SK-N-SH treated with all-trans-retinoic acid at 6 μM for 48 hours (cell line): ENCODE measurements around the gene C20orf204.

ENCODE experiments used
- ATAC-seq: fragments of 200-7000 bp; cut with Tn5 transposase; 3 replicates; pipeline ENCODE4 v1.9.1; 2020; ENCODE audit warnings: mild to moderate bottlenecking, moderate library complexity
- ARNTL ChIP-seq: fragments of 450-650 bp; formaldehyde crosslinking; IDR thresholded peaks from 2 replicates; pipeline ENCODE4 v1.5.0; 2020; ENCODE audit warnings: low read depth, mild to moderate bottlenecking, moderate library complexity, borderline replicate concordance
- ESRRG ChIP-seq: fragments of 250-450 bp; sonication (Bioruptor Pico); IDR thresholded peaks from 2 replicates; pipeline ENCODE4 v1.6.1; 2021; ENCODE audit warnings: mild to moderate bottlenecking
- GLIS3 ChIP-seq: fragments of 250-450 bp; sonication (Bioruptor Pico); IDR thresholded peaks from 2 replicates; pipeline ENCODE4 v1.5.0; 2020; ENCODE audit warnings: mild to moderate bottlenecking, moderate library complexity
- OSR1 ChIP-seq: fragments of 250-450 bp; sonication (Bioruptor Pico); IDR thresholded peaks from 2 replicates; pipeline ENCODE4 v1.8.0; 2022; ENCODE audit warnings: moderate library complexity, mild to moderate bottlenecking, inconsistent platforms
- PPARA ChIP-seq: fragments of 250-450 bp; sonication (Bioruptor Pico); IDR thresholded peaks from 2 replicates; pipeline ENCODE4 v1.5.0; 2020; ENCODE audit warnings: mild to moderate bottlenecking, borderline replicate concordance
- RARB ChIP-seq: fragments of 250-450 bp; sonication (Bioruptor Pico); IDR thresholded peaks from 2 replicates; pipeline ENCODE4 v1.8.0; 2021; ENCODE audit warnings: mild to moderate bottlenecking, moderate library complexity
- SNAI2 ChIP-seq: fragments of 250-450 bp; sonication (Bioruptor Pico); IDR thresholded peaks from 2 replicates; pipeline ENCODE4 v1.5.0; 2020; ENCODE audit warnings: mild to moderate bottlenecking, moderate library complexity
- TCF4 ChIP-seq: fragments of 250-450 bp; sonication (Bioruptor Pico); IDR thresholded peaks from 2 replicates; pipeline ENCODE4 v1.8.0; 2021; ENCODE audit warnings: mild to moderate bottlenecking, moderate library complexity, borderline replicate concordance
- TOX ChIP-seq: fragments of 250-450 bp; sonication (Bioruptor Pico); IDR thresholded peaks from 2 replicates; pipeline ENCODE4 v1.8.0; 2021; ENCODE audit warnings: mild to moderate bottlenecking, moderate library complexity, borderline replicate concordance
- ZC3H10 ChIP-seq: fragments of 250-450 bp; sonication (Bioruptor Pico); IDR thresholded peaks from 2 replicates; pipeline ENCODE4 v1.5.1; 2021; ENCODE audit warnings: mild to moderate bottlenecking, moderate library complexity
- ZFP30 ChIP-seq: fragments of 450-650 bp; formaldehyde crosslinking; IDR thresholded peaks from 2 replicates; pipeline ENCODE4 v1.5.0; 2022; ENCODE audit warnings: mild to moderate bottlenecking, moderate library complexity
- ZNF565 ChIP-seq: fragments of 450-650 bp; formaldehyde crosslinking; conservative IDR thresholded peaks from 2 replicates; pipeline ENCODE4 v1.5.0; 2020; ENCODE audit warnings: low read depth, mild to moderate bottlenecking, moderate library complexity
- ZNF70 ChIP-seq: fragments of 450-650 bp; formaldehyde crosslinking; IDR thresholded peaks from 2 replicates; pipeline ENCODE4 v1.5.0; 2020; ENCODE audit warnings: mild to moderate bottlenecking, moderate library complexity
- TF ChIP-seq, protein P1 (sequence below): fragments of 250-450 bp; sonication (Bioruptor Pico); IDR thresholded peaks from 2 replicates; pipeline ENCODE4 v1.8.0; 2020; ENCODE audit warnings: mild to moderate bottlenecking, moderate library complexity, borderline replicate concordance
- TF ChIP-seq, protein P2 (sequence below): fragments of 250-450 bp; sonication (Bioruptor Pico); IDR thresholded peaks from 2 replicates; pipeline ENCODE4 v1.5.1; 2020; ENCODE audit warnings: low read depth, mild to moderate bottlenecking, moderate library complexity
- TF ChIP-seq, protein P3 (sequence below): fragments of 250-450 bp; sonication (Bioruptor Pico); IDR thresholded peaks from 2 replicates; pipeline ENCODE4 v1.8.0; 2021; ENCODE audit warnings: low read depth, mild to moderate bottlenecking, moderate library complexity, borderline replicate concordance
- TF ChIP-seq, protein P4 (sequence below): fragments of 250-450 bp; sonication (Bioruptor Pico); IDR thresholded peaks from 2 replicates; pipeline ENCODE4 v1.5.0; 2020; ENCODE audit warnings: mild to moderate bottlenecking, moderate library complexity

Gene C20orf204

DNA sequence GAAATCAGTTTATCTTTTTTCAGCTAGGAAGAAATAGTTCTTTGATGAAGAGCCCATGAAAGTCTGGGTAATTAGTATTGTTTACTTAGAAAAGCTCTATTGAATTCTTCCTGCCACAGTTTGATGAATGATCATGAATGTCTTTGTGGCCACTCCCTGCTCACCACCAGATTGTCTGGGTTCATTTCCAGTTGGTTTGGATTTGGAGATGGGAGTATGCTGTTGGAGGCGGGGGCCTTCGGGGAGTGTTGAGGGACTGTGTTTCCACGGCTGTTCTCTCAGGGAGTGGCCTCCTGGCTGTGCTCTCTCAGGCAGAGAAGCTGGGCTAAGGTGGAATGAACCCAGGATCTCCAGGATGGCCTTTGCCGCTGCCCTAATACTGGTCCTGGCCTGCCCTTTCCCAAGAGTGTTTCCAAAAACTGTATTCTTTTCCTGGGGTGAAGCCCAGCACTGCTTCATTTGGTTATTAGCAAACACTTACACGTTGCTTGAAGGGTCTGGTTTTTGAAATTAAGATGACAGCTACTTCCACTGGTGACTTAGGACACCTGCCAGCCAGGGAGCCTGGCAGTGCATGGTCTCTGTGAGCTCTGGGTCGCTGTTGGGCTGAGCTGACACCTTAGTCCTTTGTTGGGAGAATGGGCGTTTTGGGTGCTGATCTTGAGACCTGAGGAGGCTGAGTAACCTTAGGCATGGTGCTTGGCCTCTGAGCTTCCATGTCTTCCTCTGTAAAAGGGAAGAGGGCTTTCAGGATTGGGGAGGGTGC lies 31.8 kb upstream of the C20orf204 start:
- ATAC-seq = no peak
- TF ChIP-seq RARB (CRISPR knock-in tag) (no peak), TCF4 (CRISPR knock-in tag) (no peak), ZNF565 (CRISPR knock-in tag) (no peak), GLIS3 (CRISPR knock-in tag) (no peak), ZFP30 (CRISPR knock-in tag) (no peak), ZNF70 (CRISPR knock-in tag) (no peak), ESRRG (CRISPR knock-in tag) (no peak), SNAI2 (CRISPR knock-in tag) (no peak), PPARA (CRISPR knock-in tag) (no peak), TOX (CRISPR knock-in tag) (no peak), OSR1 (CRISPR knock-in tag) (no peak)
- TF ChIP-seq, protein P1, sequence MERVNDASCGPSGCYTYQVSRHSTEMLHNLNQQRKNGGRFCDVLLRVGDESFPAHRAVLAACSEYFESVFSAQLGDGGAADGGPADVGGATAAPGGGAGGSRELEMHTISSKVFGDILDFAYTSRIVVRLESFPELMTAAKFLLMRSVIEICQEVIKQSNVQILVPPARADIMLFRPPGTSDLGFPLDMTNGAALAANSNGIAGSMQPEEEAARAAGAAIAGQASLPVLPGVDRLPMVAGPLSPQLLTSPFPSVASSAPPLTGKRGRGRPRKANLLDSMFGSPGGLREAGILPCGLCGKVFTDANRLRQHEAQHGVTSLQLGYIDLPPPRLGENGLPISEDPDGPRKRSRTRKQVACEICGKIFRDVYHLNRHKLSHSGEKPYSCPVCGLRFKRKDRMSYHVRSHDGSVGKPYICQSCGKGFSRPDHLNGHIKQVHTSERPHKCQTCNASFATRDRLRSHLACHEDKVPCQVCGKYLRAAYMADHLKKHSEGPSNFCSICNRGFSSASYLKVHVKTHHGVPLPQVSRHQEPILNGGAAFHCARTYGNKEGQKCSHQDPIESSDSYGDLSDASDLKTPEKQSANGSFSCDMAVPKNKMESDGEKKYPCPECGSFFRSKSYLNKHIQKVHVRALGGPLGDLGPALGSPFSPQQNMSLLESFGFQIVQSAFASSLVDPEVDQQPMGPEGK (CRISPR knock-in tag) = no peak
- TF ChIP-seq, protein P2, sequence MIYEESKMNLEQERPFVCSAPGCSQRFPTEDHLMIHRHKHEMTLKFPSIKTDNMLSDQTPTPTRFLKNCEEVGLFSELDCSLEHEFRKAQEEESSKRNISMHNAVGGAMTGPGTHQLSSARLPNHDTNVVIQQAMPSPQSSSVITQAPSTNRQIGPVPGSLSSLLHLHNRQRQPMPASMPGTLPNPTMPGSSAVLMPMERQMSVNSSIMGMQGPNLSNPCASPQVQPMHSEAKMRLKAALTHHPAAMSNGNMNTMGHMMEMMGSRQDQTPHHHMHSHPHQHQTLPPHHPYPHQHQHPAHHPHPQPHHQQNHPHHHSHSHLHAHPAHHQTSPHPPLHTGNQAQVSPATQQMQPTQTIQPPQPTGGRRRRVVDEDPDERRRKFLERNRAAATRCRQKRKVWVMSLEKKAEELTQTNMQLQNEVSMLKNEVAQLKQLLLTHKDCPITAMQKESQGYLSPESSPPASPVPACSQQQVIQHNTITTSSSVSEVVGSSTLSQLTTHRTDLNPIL (CRISPR knock-in tag) = no peak
- TF ChIP-seq, protein P3, sequence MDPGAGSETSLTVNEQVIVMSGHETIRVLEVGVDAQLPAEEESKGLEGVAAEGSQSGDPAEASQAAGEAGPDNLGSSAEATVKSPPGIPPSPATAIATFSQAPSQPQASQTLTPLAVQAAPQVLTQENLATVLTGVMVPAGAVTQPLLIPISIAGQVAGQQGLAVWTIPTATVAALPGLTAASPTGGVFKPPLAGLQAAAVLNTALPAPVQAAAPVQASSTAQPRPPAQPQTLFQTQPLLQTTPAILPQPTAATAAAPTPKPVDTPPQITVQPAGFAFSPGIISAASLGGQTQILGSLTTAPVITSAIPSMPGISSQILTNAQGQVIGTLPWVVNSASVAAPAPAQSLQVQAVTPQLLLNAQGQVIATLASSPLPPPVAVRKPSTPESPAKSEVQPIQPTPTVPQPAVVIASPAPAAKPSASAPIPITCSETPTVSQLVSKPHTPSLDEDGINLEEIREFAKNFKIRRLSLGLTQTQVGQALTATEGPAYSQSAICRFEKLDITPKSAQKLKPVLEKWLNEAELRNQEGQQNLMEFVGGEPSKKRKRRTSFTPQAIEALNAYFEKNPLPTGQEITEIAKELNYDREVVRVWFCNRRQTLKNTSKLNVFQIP (CRISPR knock-in tag) = no peak
- TF ChIP-seq, protein P4, sequence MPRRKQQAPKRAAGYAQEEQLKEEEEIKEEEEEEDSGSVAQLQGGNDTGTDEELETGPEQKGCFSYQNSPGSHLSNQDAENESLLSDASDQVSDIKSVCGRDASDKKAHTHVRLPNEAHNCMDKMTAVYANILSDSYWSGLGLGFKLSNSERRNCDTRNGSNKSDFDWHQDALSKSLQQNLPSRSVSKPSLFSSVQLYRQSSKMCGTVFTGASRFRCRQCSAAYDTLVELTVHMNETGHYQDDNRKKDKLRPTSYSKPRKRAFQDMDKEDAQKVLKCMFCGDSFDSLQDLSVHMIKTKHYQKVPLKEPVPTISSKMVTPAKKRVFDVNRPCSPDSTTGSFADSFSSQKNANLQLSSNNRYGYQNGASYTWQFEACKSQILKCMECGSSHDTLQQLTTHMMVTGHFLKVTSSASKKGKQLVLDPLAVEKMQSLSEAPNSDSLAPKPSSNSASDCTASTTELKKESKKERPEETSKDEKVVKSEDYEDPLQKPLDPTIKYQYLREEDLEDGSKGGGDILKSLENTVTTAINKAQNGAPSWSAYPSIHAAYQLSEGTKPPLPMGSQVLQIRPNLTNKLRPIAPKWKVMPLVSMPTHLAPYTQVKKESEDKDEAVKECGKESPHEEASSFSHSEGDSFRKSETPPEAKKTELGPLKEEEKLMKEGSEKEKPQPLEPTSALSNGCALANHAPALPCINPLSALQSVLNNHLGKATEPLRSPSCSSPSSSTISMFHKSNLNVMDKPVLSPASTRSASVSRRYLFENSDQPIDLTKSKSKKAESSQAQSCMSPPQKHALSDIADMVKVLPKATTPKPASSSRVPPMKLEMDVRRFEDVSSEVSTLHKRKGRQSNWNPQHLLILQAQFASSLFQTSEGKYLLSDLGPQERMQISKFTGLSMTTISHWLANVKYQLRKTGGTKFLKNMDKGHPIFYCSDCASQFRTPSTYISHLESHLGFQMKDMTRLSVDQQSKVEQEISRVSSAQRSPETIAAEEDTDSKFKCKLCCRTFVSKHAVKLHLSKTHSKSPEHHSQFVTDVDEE = no peak

DNA sequence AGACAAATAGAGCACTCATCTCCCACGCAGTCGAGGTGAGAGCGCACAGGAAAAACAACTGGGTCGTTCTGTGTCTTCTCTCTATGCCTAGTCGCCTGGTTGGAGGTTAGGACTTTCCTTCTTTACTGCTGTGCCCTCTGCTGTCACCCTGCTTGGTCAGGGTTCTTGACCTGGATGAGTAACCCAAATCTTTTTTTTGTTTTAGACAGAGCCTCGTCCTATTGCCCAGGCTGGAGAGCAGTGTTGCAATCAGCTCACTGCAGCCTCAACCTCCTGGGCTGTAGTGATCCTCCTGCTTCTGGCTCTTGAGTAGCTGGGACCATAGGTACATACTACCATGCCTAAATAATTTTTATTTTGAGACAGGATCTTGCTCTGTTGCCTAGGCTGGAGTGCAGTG lies 30.6 kb upstream of the C20orf204 start:
- no peak for ATAC-seq
- TF ChIP-seq GLIS3 (CRISPR knock-in tag) = no peak
- no peak for TF ChIP-seq ZC3H10 (CRISPR knock-in tag)

DNA sequence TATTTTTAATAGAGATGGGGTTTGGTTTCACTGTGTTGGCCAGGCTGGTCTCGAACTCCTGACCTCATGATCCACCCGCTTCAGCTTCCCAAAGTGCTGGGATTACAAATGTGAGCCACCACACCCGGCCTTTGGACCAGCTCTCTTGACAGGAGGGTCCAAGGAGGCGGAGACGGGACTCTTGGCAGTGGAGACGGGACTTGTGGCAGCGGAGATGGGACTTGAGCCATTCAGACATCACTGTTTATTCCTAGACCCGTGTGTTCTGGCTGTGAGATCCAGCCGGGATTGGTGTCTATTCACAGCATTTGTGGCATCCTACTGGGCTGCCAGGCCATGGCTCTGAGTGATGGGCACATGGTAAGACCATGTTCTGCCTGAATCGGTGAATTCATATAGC lies 29.5 kb upstream of the C20orf204 start:
- ATAC-seq = no peak
- TF ChIP-seq TOX (CRISPR knock-in tag) = no peak
- no peak for TF ChIP-seq PPARA (CRISPR knock-in tag)
- no peak for TF ChIP-seq ARNTL (CRISPR knock-in tag)
- no peak for TF ChIP-seq OSR1 (CRISPR knock-in tag)

DNA sequence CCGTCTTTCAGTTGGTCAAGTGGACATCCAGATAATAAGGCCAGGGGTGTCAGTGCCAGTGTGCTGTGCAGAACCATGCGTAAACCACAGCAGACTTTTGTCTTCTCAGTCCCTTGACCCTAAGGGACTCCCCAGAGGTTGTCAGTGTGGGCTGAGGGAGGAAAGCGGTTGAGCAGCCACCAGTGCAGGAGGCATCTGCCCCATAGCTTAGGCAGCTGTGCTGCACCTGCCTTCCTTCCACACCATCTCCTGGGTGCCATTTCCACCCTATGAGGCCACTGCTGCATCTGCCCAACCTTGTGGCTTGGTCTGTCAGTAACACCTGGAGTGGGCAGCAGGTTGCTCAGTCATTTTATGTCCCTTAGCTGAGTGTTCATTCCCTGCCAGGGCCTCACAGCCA lies 29.1 kb upstream of the C20orf204 start:
- no peak for TF ChIP-seq TCF4 (CRISPR knock-in tag)
- no peak for TF ChIP-seq OSR1 (CRISPR knock-in tag)
- TF ChIP-seq TOX (CRISPR knock-in tag) = no peak
- TF ChIP-seq, protein P2 (CRISPR knock-in tag) = no peak
- no peak for TF ChIP-seq ZC3H10 (CRISPR knock-in tag)
- no peak for TF ChIP-seq RARB (CRISPR knock-in tag)
- TF ChIP-seq, protein P4 = no peak
- TF ChIP-seq, all 23 proteins: peak for 0
- no peak for ATAC-seq
